ENCODE data around the gene PIEZO2.

Gene PIEZO2

GRCh38 chr18:10950876-10951630 is 198.3 kb downstream of the PIEZO2 start:
- Histone ChIP-seq H3K27ac (ENCODE audit: low read length) (no peak overlapping the region), H3K4me3 (ENCODE audit: low read length) (no peak overlapping the region), H3K9ac (ENCODE audit: low read depth, low read length) (no peak overlapping the region)

GRCh38 chr18:10950080-10950875 is 199.1 kb downstream of the PIEZO2 start:
- Histone ChIP-seq H3K27me3 (ENCODE audit: insufficient read depth, low read length) (no peaks in the 10 kb centered on the region), H3K9me3 (ENCODE audit: insufficient read depth, low read depth, low read length) (peaks cover 14% of the 10 kb centered on the region), H3K4me1 (ENCODE audit: insufficient read depth, low read length) (no peaks in the 10 kb centered on the region), H3K36me3 (ENCODE audit: insufficient read depth, low read depth, low read length) (no peaks in the 10 kb centered on the region), H3K27ac (ENCODE audit: low read length) (no peak overlapping the region), H3K4me3 (ENCODE audit: low read length) (no peak overlapping the region), H3K9ac (ENCODE audit: low read depth, low read length) (no peak overlapping the region)

More at GRCh38 chr18:10950876-10951630, 198.3 kb downstream of the PIEZO2 start:
- Histone ChIP-seq H3K9me3 (ENCODE audit: insufficient read depth, low read depth, low read length) (peaks cover 6% of the 10 kb centered on the region), H3K36me3 (ENCODE audit: insufficient read depth, low read depth, low read length) (no peaks in the 10 kb centered on the region), H3K4me1 (ENCODE audit: insufficient read depth, low read length) (no peaks in the 10 kb centered on the region), H3K27me3 (ENCODE audit: insufficient read depth, low read length) (no peaks in the 10 kb centered on the region)

GRCh38 chr18:10949655-10950054 is 199.7 kb downstream of the PIEZO2 start:
- no peak overlapping the region for H3K27ac ChIP-seq (ENCODE audit: low read length)
- no peaks in the 10 kb centered on the region for H3K4me1 ChIP-seq (ENCODE audit: insufficient read depth, low read length)
- H3K9ac ChIP-seq (ENCODE audit: low read depth, low read length) = no peak overlapping the region

GRCh38 chr18:10948421-10948820 is 200.9 kb downstream of the PIEZO2 start:
- Histone ChIP-seq H3K27ac (ENCODE audit: low read length) (no peak overlapping the region), H3K9ac (ENCODE audit: low read depth, low read length) (no peak overlapping the region), H3K36me3 (ENCODE audit: insufficient read depth, low read depth, low read length) (no peaks in the 10 kb centered on the region), H3K27me3 (ENCODE audit: insufficient read depth, low read length) (no peaks in the 10 kb centered on the region), H3K9me3 (ENCODE audit: insufficient read depth, low read depth, low read length) (peaks cover 22% of the 10 kb centered on the region), H3K4me1 (ENCODE audit: insufficient read depth, low read length) (no peaks in the 10 kb centered on the region), H3K4me3 (ENCODE audit: low read length) (no peak overlapping the region)

More at GRCh38 chr18:10949655-10950054, 199.7 kb downstream of the PIEZO2 start:
- H3K36me3 ChIP-seq (ENCODE audit: insufficient read depth, low read depth, low read length) = no peaks in the 10 kb centered on the region
- H3K4me3 ChIP-seq (ENCODE audit: low read length) = no peak overlapping the region
- peaks cover 20% of the 10 kb centered on the region for H3K9me3 ChIP-seq (ENCODE audit: insufficient read depth, low read depth, low read length)
- H3K27me3 ChIP-seq (ENCODE audit: insufficient read depth, low read length) = no peaks in the 10 kb centered on the region

GRCh38 chr18:10946058-10946457 is 203.3 kb downstream of the PIEZO2 start:
- no peak overlapping the region for H3K27ac ChIP-seq (ENCODE audit: low read length)
- no peaks in the 10 kb centered on the region for H3K4me1 ChIP-seq (ENCODE audit: insufficient read depth, low read length)
- no peak overlapping the region for H3K9ac ChIP-seq (ENCODE audit: low read depth, low read length)
- no peaks in the 10 kb centered on the region for H3K36me3 ChIP-seq (ENCODE audit: insufficient read depth, low read depth, low read length)
- H3K9me3 ChIP-seq (ENCODE audit: insufficient read depth, low read depth, low read length) = peaks cover 22% of the 10 kb centered on the region
- no peaks in the 10 kb centered on the region for H3K27me3 ChIP-seq (ENCODE audit: insufficient read depth, low read length)
- H3K4me3 ChIP-seq (ENCODE audit: low read length) = no peak overlapping the region

GRCh38 chr18:10942998-10943397 is 206.4 kb downstream of the PIEZO2 start:
- H3K27me3 ChIP-seq (ENCODE audit: insufficient read depth, low read length) = no peaks in the 10 kb centered on the region
- peaks cover 22% of the 10 kb centered on the region for H3K9me3 ChIP-seq (ENCODE audit: insufficient read depth, low read depth, low read length)
- no peaks in the 10 kb centered on the region; the same call in 1 of the 2 replicates for H3K4me1 ChIP-seq (ENCODE audit: insufficient read depth, low read length)
- no peak overlapping the region for H3K4me3 ChIP-seq (ENCODE audit: low read length)
- H3K9ac ChIP-seq (ENCODE audit: low read depth, low read length) = no peak overlapping the region
- no peak overlapping the region for H3K27ac ChIP-seq (ENCODE audit: low read length)
- H3K36me3 ChIP-seq (ENCODE audit: insufficient read depth, low read depth, low read length) = no peaks in the 10 kb centered on the region

GRCh38 chr18:10939822-10940221 is 209.5 kb downstream of the PIEZO2 start:
- Histone ChIP-seq H3K4me1 (ENCODE audit: insufficient read depth, low read length) (peaks cover 4% of the 10 kb centered on the region; the same call in 1 of the 2 replicates), H3K4me3 (ENCODE audit: low read length) (no peak overlapping the region), H3K27ac (ENCODE audit: low read length) (no peak overlapping the region), H3K9me3 (ENCODE audit: insufficient read depth, low read depth, low read length) (peaks cover 3% of the 10 kb centered on the region; the same call in 1 of the 2 replicates), H3K9ac (ENCODE audit: low read depth, low read length) (no peak overlapping the region), H3K36me3 (ENCODE audit: insufficient read depth, low read depth, low read length) (no peaks in the 10 kb centered on the region), H3K27me3 (ENCODE audit: insufficient read depth, low read length) (no peaks in the 10 kb centered on the region)

- no peak overlapping the region for H3K27ac ChIP-seq (ENCODE audit: low read length)
- peaks cover 4% of the 10 kb centered on the region; the same call in 1 of the 2 replicates for H3K4me1 ChIP-seq (ENCODE audit: insufficient read depth, low read length)
- H3K9me3 ChIP-seq (ENCODE audit: insufficient read depth, low read depth, low read length) = no peaks in the 10 kb centered on the region
- no peaks in the 10 kb centered on the region for H3K27me3 ChIP-seq (ENCODE audit: insufficient read depth, low read length)
- H3K4me3 ChIP-seq (ENCODE audit: low read length) = no peak overlapping the region
- no peaks in the 10 kb centered on the region for H3K36me3 ChIP-seq (ENCODE audit: insufficient read depth, low read depth, low read length)
- no peak overlapping the region for H3K9ac ChIP-seq (ENCODE audit: low read depth, low read length)
Observed at GRCh38 chr18:10937743-10938640, 211.4 kb downstream of the PIEZO2 start.

GRCh38 chr18:10936176-10937053 is 213.0 kb downstream of the PIEZO2 start:
- no peak overlapping the region for H3K27ac ChIP-seq (ENCODE audit: low read length)
- peaks cover 4% of the 10 kb centered on the region; the same call in 1 of the 2 replicates for H3K4me1 ChIP-seq (ENCODE audit: insufficient read depth, low read length)

GRCh38 chr18:10935588-10935987 is 213.8 kb downstream of the PIEZO2 start:
- H3K4me3 ChIP-seq (ENCODE audit: low read length) = no peak overlapping the region
- no peak overlapping the region for H3K9ac ChIP-seq (ENCODE audit: low read depth, low read length)
- peaks cover 6% of the 10 kb centered on the region for H3K4me1 ChIP-seq (ENCODE audit: insufficient read depth, low read length)
- no peaks in the 10 kb centered on the region for H3K36me3 ChIP-seq (ENCODE audit: insufficient read depth, low read depth, low read length)
- H3K27ac ChIP-seq (ENCODE audit: low read length) = no peak overlapping the region
- no peaks in the 10 kb centered on the region for H3K27me3 ChIP-seq (ENCODE audit: insufficient read depth, low read length)
- H3K9me3 ChIP-seq (ENCODE audit: insufficient read depth, low read depth, low read length) = no peaks in the 10 kb centered on the region

More at GRCh38 chr18:10936176-10937053, 213.0 kb downstream of the PIEZO2 start:
- Histone ChIP-seq H3K9ac (ENCODE audit: low read depth, low read length) (no peak overlapping the region), H3K9me3 (ENCODE audit: insufficient read depth, low read depth, low read length) (no peaks in the 10 kb centered on the region), H3K27me3 (ENCODE audit: insufficient read depth, low read length) (no peaks in the 10 kb centered on the region), H3K4me3 (ENCODE audit: low read length) (no peak overlapping the region), H3K36me3 (ENCODE audit: insufficient read depth, low read depth, low read length) (no peaks in the 10 kb centered on the region)

All from iPS-20b (cell line).